ENCODE results near the gene SRGAP1. TPM values are rescaled to one million over a fixed set of nuclear protein-coding genes. Genes with fewer than 3 reads are reported as not detected.

SRGAP1 gene
- total and polyA plus RNA-seq, 2 experiments from 2014 or later: 9.2 to 10.8 TPM

- Histone ChIP-seq H3K4me1 (ENCODE audit: insufficient read depth) (no peaks in the 10 kb centered on the region), H3K9me2 (replicated peaks; ENCODE audit: insufficient read depth) (no peaks in the 10 kb centered on the region), H3K4me3 (no peak overlapping the region), H2AFZ (no peak overlapping the region), H3K36me3 (replicated peaks; ENCODE audit: insufficient read depth, low read depth) (no peaks in the 10 kb centered on the region), H3K27me3 (no peaks in the 10 kb centered on the region), H4K20me1 (ENCODE audit: insufficient read depth, poor library complexity, severe bottlenecking) (no peaks in the 10 kb centered on the region), H3K79me2 (no peaks in the 10 kb centered on the region), H3K9me3 (ENCODE audit: low read depth) (no peaks in the 10 kb centered on the region), H3K27ac (no peak overlapping the region), H3K4me2 (no peak overlapping the region)
- TF ChIP-seq CTCF (IDR thresholded peaks at IDR 0.05; ENCODE audit: poor library complexity) (no peak), EZH2 (IDR thresholded peaks at IDR 0.05; ENCODE audit: borderline replicate concordance) (no peak), EZH2phosphoT487 (IDR thresholded peaks at IDR 0.05; ENCODE audit: low read depth, severe bottlenecking, unreplicated experiment) (no peak)
- no peak for DNase-seq (ENCODE audit: low spot score)
- 96% methylated on average over 35 of the region's 38 CpGs for WGBS (ENCODE audit: low lambda C conversion rate, missing lambda C conversion rate)
Measured at GRCh38 chr12:63821781-63822251, 22.7 kb upstream of the SRGAP1 start.

GRCh38 chr12:63822352-63822751, 22.1 kb upstream of the SRGAP1 start:
- Histone ChIP-seq H2AFZ (no peak overlapping the region), H3K4me3 (no peak overlapping the region)

GRCh38 chr12:63823040-63823439, 21.5 kb upstream of the SRGAP1 start:
- H3K79me2 ChIP-seq: no peaks in the 10 kb centered on the region
- TF ChIP-seq CTCF (IDR thresholded peaks at IDR 0.05; ENCODE audit: poor library complexity) (no peak), EZH2phosphoT487 (IDR thresholded peaks at IDR 0.05; ENCODE audit: low read depth, severe bottlenecking, unreplicated experiment) (no peak), EZH2 (IDR thresholded peaks at IDR 0.05; ENCODE audit: borderline replicate concordance) (no peak)
- DNase-seq (ENCODE audit: low spot score): no peak
- H4K20me1 ChIP-seq (ENCODE audit: insufficient read depth, poor library complexity, severe bottlenecking): no peaks in the 10 kb centered on the region
- H3K9me2 ChIP-seq (replicated peaks; ENCODE audit: insufficient read depth): no peaks in the 10 kb centered on the region
- H3K36me3 ChIP-seq (replicated peaks; ENCODE audit: insufficient read depth, low read depth): no peaks in the 10 kb centered on the region
- H3K4me1 ChIP-seq (ENCODE audit: insufficient read depth): no peaks in the 10 kb centered on the region
- no peak overlapping the region for H3K27ac ChIP-seq
- no peak overlapping the region for H3K4me2 ChIP-seq
- H3K27me3 ChIP-seq: no peaks in the 10 kb centered on the region
- no peak overlapping the region for H3K4me3 ChIP-seq
- no peak overlapping the region for H2AFZ ChIP-seq
- WGBS (ENCODE audit: low lambda C conversion rate, missing lambda C conversion rate): 96% methylated on average over 6 of the region's 6 CpGs
- no peaks in the 10 kb centered on the region for H3K9me3 ChIP-seq (ENCODE audit: low read depth)

More at GRCh38 chr12:63822352-63822751, 22.1 kb upstream of the SRGAP1 start:
- Histone ChIP-seq H4K20me1 (ENCODE audit: insufficient read depth, poor library complexity, severe bottlenecking) (no peaks in the 10 kb centered on the region), H3K9me3 (ENCODE audit: low read depth) (no peaks in the 10 kb centered on the region), H3K27me3 (no peaks in the 10 kb centered on the region), H3K36me3 (replicated peaks; ENCODE audit: insufficient read depth, low read depth) (no peaks in the 10 kb centered on the region), H3K27ac (no peak overlapping the region), H3K9me2 (replicated peaks; ENCODE audit: insufficient read depth) (no peaks in the 10 kb centered on the region), H3K4me1 (ENCODE audit: insufficient read depth) (no peaks in the 10 kb centered on the region), H3K79me2 (no peaks in the 10 kb centered on the region), H3K4me2 (no peak overlapping the region)
- TF ChIP-seq EZH2phosphoT487 (IDR thresholded peaks at IDR 0.05; ENCODE audit: low read depth, severe bottlenecking, unreplicated experiment) (no peak), EZH2 (IDR thresholded peaks at IDR 0.05; ENCODE audit: borderline replicate concordance) (no peak), CTCF (IDR thresholded peaks at IDR 0.05; ENCODE audit: poor library complexity) (no peak)
- 47% methylated on average over 6 of the region's 6 CpGs for WGBS (ENCODE audit: low lambda C conversion rate, missing lambda C conversion rate)
- no peak for DNase-seq (ENCODE audit: low spot score)
